ENCODE measurements around the gene ANO10. TPM values are rescaled to one million over a fixed set of nuclear protein-coding genes. Genes with fewer than 3 reads are reported as not detected.
"Not testable (repeated sequence)": the region's sequence is repeated elsewhere in the genome, so short reads cannot be mapped to it uniquely, and the experiment has no call there.

Gene ANO10
- total RNA-seq, 1 donor from 2014 or later = 46.6 TPM

DNA sequence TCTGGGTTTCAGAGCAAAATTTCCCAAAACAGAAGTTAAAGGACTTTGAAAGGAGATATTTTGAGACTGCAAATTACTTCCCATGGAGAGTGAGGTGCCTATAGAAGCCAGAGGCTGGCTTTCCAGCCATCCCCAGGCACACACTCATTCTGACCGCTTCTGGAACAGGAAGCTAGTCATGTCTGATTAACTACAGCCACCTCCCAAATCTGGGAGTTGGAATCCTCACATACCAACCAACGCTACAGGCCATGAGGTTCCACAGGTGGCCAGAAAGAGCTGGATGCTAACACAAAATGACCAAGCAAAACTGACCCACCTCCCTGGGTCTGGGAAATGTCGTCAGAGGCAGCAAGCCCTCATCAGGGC lies 248.3 kb downstream of the ANO10 start:
- DNase-seq (ENCODE audit: low spot score) = no peak

DNA sequence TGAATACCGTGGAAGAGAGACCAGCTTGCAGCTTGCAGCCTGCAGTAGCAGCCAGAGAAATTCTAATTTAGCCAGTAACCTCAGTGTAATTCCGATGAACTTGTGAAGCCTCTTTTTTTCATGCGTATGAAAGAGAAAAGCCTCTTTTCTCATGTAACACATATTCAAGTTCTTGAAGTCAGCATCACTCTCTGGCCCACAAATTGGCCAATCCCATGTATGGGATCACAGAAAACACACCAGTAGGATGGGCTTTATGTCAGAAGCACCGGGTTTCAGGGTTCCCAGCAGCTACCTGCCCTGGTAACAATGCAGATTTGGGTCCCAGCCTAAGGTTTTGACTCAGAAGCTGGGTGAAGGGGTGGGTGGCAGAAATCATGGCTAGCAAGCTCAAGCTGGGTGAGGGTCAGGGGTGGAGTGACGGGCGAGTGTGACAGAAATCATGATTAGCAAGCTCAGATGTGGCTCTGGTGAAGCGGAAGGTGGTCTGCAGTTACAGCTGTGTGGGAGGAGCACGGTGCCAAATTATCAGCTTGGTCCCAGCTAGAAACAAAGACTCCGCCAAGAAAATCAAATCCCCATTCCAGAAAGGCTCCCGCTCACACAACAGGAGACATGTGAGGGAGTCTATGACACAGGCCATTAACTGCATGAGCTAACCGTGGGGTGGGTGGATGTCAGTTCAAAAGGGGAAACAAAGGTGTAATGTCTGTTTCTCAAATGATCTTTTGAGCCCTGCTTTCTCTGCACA lies 248.8 kb downstream of the ANO10 start:
- DNase-seq (ENCODE audit: low spot score) = no peak

DNA sequence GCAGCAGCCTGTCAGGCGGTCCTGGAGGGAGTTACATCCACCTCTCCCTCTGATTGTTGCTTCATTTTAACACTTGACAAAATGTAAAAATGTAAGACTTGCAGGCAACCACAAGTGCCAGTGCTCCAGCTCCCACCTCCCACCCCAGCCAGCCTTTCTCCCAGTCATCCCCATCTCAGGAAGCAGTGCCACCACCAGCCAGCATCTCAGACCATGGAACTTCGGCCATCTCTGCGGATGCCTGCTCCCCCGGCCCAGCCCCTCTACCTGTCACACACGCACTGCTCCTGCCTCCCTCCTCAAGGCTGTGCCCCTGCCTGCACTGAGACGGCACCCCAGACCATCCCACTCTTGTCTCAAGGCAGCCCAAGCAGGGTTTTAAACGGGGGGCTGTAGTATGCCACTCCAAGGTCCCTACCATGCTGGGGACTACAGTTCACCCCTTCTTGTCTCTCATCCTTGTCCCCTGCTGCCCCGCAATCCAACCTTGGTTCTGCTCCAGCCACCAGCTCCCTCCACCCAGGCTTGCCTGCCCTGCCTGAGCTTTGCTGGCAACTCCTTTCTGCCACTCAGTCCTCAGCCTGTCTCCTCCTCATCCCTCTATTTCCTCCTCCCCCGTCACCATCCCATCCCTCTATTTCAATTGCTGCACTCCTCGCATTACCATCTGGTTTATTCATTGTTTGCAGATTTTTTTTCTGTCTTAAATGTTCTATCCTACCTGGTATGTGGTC lies 249.6 kb downstream of the ANO10 start:
- no peak for DNase-seq (ENCODE audit: low spot score)

DNA sequence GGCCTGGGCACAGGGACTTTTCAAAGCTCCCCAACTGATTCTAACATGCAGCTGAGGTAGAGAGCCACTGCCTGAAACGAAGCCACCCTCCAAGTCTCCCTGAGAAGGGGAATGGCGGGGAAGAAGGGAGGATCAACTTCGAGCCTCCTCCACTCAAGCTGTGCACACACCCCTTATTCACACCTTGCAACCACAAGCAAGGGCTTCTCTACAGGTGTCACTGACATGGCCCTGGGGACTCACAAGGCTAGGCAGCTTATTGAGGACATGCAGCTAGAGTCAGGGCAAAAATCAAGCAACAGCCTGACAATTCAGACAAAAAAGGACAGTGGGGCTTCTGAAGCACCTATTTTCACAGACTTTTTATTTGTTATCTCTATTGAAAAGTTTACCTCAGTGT lies 250.3 kb downstream of the ANO10 start:
- no peak for DNase-seq (ENCODE audit: low spot score)

DNA sequence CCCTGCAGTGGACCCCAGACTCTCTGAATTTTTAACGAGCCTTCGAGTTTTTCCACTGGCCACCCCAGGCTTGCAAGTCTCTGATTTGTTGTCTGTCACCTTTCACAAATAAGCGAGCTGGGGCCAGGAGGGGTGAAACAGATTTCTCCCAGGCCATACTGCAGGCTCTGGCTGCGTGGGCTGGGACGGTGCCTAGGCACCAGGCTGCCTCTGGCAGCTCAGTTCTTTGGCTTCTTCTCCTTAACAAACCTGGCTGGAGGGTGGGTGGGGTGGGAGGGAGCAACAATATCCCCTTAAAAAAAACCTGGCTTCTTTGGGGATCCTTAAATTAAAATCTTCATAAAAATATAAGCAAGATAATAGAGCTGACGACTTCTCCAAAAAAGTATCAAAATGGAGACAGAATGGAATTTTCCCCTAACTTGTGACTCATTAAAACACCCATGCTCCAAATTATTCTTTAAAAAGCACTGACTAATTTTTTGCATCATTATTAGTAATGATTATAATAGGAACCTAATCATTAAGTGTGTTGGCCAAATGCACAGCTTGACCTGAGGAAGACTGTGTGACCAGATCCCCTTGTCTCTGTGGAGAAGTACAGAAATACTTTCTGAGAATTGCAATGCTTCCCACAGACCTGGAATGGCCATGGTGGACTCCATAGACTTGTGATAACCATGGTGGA lies 251.4 kb downstream of the ANO10 start:
- no peak for DNase-seq (ENCODE audit: low spot score)

DNA sequence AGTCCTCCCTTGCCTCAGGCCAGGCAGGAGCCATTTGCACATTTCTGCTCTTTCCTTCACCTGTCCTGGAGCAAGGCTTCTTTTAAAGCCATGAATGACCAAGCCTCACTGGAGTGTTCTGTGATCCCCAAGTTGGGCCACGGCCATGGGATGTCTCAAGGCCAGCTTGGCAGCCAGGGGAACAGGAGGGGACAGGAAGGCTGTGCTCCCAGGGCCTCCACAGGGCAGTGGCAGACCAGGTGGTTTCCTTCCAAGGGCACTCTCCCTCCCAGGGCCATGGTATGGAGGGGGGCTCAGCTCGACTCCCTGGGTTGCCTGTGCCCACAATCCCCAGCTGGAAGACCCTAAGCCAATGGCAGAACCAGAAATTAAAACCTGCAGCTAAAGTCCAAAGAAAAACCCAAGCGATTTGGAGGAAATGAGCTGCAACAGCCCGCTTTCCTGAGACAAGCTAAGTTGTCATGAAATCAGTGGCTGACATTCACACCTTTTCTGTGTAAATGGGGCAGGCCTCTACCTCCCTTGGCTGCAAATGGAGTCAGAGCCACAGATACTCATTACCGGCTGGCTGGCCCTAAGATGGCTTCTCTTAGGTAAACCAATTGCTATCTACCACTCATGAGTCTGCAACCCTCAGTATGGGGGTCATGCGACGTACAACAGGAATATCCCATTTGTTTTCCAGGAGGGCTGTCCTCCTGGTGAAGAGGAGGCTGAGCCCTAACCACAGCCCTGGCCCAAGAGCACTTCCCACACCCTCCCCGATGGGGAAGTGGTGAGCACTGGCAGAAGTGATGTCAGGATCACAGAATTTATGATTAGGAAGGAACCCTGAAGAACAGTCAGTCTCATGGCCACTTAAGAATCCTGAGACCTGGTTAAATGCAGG lies 252.2 kb downstream of the ANO10 start:
- no peak for DNase-seq (ENCODE audit: low spot score)

DNA sequence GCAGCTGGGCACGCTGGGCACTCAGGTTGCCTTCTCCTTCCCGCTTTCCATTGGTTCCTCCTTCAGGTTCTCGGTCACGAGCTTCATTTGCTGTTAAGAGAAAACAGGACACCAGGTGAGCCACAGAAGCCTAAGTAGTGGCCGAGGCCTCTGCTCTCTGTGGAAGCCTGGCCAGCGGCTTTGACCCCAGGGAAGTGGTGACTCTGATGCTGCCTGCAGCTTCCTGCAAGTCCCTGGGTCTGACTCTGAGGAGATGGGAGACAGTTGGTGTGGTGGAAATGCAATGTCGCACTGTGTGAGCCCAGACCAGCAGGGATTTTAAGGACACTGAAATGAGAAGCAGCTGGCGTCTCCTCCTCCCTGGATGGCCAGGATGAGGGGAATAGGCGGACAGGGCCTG lies 254.9 kb downstream of the ANO10 start:
- DNase-seq (ENCODE audit: low spot score) = no peak

DNA sequence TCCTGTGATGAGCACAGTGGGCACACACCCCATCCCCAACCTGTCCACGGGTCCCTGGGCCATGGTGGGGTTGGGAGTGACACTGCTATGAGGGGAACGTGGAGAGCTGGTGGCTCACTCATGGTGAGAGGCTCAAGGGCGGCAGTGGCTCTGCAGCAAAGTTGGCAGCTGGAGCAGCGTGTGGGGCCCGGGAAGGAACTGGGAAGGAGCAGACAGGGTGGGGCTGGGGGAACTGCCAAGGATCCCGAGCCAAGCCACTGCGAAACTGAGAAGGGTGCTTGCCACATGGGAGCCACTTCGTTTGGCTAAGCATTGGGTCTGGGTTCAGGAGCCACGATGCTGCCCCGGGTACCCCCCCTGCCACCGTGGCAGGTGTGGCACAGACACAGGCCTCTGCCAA lies 255.3 kb downstream of the ANO10 start:
- DNase-seq (ENCODE audit: low spot score) = no peak

DNA sequence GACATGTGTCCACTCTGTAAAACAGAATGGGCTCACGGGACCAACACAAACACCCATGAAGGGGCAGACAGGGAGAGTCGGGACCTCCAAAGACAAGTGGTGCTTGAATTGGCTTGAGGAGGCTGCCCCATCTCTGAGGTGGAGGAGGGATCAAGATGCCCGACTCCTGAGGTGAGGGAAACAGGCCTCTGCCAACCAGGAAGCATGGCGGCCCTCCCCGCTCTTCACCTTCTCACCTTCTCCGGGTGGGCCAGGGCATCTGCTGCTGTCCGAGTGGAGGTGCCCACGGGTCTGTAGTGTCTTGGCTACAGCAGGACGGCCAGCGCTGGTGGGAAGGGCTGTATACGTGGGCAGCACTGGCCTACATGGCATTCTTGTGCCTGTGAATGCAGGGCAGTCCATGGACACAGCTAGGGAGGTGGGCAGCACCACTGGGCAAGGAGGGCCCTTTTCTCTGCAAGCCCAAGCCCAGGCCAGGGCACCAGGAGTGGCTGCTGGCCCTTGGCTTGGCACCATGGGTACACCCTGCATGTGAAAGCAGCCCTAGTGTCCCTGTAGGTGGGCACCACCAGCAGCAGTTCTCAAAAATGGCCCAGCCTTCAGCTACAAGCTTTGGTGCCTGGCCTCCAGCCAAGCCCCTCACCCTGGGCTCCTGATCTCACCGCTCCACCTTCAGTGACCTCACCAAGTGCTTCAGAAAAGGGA lies 256.1 kb downstream of the ANO10 start:
- no peak for DNase-seq (ENCODE audit: low spot score)

DNA sequence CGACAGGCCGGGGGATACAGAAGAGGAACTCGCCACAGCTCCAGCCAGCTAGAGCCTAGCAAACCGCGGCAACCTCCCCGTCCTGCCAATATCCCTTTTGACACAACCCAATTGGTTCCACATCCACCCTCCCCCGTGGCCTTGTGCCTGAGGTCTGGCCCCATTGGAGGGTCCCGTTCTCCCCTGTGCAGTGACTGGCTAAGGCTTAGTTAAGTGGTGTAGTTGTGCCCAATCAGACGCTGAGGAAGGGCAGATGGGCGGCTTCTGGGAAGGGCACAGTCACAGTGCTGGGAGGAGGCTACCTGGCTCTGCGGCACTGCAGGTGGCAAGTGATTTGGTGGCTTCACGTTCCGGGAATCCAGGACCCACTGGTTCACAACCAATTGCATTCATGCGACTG lies 256.9 kb downstream of the ANO10 start:
- DNase-seq (ENCODE audit: low spot score) = no peak

DNA sequence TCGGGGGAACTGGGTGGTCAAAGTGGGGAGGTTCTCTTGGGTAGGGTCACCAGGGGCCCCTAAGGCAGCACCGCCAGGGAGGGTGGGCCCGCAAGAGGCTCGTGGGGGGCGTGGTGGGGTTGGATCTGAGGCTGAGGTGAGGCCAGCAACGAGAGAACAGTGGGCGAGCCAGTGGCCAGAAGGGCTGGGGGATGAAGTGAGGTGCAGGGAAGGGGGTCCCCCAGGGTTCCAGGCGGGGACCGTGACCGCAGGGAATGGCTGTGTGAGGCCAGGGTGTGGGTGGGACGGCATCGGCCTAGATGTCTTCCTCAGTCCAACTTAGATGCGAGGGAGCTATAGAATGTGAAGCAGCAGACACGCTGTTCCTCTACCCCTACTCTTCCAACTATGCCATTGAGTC lies 257.3 kb downstream of the ANO10 start:
- no peak for DNase-seq (ENCODE audit: low spot score)

DNA sequence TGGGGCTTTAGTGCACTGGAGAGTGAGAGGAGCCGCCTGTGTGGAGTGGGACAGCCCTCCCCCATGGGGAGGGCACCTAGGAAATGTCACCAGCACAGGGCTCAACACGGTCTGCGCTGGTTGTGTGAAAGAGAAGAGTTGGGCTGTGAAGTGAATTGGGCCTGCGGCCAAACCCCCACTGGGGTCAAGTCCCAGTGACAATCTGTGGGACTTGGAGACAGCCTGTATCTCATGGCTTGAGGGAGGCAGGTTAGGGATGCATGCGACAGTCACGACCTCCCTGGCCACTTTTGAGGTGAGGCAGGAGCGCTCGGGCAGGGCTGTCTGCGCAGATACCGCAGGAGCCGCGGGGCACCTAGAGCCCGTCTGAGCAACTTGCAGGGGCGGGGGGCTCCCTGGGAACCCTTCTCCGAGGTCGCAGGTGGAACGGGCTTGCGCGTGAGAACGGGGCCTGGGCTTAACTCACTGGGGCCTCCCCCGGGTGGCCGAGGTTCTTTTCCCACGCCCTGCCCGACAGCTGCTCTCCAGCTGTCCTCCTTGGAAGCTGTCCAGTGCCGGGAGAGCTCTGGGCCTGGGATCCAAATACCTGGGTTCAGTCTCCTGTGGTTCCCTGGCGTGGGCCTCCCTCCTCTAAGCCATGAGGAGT lies 258.1 kb downstream of the ANO10 start:
- DNase-seq (ENCODE audit: low spot score) = no peak

DNA sequence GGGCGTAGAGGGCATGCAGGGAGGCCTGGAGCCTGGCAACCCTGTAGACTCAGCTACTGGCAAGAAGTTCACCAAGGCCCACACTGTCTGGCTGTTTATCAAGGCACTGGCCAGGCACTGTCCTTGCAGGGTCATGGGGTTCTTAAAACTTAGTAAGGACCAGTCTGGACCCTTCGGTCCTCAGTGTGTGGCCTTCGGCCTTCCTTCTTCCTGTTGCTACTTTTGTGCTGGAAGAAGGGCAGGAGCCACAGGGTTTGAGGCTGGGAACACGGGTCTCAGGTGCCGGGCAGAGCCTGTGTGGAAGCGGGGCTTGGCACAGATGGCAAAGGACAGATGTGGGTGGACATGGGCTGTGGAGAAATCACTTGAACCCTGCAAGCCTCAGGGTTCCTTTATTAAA lies 258.9 kb downstream of the ANO10 start:
- no peak for DNase-seq (ENCODE audit: low spot score)

DNA sequence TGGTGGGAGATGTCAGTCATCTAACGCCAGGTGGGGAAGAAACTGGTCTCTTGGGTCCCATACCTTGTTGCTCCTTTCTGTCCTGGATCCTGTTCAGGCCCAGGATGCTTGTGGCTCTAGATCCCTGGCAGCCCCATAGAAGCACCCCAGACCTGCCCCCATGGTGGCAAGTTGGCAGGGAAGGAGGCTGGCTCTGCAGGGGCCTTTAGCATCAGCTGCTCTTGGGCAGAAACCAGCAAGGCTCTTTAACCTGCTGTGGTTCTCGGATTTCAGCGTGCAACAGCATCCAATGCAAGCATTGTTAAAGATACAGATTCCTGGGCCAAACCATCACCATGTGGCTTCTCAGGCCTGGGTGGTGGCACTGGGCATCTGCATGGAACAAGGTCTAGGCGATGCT lies 259.6 kb downstream of the ANO10 start:
- DNase-seq (ENCODE audit: low spot score) = no peak

DNA sequence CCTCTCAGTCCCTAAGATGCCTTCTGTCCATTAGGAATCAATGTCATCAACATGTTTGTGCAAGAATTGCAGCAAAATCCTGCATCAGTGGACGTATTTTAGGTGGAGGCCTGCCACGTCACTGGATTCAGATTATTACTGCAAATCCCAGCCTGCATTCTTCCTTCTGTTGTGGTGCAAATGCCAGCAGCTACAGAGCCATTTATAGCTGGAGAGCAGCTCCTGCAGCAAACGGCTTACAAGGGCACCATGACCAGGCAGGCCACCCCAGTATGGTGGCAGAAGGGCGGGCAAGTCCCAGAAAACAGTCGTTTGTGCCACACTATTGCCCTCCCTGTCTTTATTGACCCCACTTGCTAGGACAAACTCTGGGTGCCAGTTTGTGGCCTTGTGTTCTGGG lies 260.7 kb downstream of the ANO10 start:
- no peak for DNase-seq (ENCODE audit: low spot score)

DNA sequence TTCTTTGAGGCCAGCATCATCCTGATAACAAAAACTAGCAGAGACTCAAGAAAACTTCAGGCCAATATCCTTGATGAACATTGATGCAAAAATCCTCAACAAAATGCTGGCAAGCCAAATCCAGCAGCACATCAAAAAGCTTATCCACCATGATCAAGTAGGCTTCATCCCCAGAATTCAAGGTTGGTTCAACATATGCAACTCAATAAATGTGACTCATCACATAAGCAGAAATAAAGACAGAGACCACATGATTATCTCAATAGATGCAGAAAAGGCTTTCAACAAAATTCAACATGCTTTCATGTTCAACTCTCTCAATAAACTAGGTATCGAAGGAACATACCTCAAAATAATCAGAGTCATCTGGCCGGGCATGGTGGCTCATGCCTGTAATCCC lies 265.8 kb downstream of the ANO10 start:
- DNase-seq (ENCODE audit: low spot score) = not testable (repeated sequence)

DNA sequence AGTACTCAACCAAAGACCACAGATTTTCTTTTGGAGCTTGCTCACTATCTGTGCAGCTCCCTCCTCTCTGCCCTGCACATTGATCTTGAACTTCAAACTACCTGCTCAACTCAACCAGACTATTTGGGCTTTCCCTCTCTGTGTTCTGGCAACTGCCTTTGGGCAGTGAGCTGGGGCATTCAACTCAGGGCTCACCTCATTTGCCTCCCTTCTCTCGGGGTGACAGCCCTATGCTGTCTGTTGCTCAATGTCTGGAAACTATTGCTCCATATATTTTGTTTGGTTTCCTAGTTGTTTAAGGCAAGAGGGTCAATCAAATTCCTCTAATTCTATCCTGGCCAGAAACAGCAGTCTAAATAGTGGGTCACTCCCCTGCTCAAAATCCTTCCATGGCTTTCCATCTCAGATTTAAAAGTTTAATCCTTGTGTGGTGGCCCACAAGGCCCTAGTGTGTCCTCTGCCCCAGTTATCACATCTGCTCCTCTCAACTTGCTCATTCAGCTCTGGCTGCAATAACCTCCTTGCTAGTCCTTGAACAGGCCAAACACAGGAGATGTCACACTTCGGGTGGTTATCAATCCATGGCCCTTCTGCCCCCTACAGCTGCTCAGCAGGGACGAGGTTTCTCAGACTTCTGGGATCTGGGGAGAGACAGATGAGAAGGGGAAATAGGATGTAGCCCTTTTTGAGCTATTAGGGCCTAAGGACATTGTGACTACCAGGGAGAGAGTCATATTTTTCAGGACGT lies 267.7 kb downstream of the ANO10 start:
- DNase-seq (ENCODE audit: low spot score) = no peak

DNA sequence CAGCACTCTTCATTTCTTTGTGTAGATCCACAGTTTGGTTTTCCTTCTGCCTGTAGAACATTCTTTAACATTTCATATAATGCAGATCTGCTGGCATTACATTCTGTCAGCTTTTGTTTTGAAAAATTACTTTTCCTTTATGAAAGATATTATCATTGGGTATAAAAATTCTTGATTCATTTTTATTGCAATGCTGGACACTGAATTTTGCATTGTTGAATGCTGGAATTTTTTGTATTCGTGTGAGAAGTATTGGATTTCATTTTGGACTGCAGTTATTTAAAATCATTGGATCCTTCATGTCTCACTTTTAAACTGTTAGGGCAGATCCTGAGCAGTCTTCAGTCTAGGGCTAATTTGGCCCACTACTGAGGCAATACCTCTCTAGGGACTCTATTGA lies 268.4 kb downstream of the ANO10 start:
- DNase-seq (ENCODE audit: low spot score) = no peak

DNA sequence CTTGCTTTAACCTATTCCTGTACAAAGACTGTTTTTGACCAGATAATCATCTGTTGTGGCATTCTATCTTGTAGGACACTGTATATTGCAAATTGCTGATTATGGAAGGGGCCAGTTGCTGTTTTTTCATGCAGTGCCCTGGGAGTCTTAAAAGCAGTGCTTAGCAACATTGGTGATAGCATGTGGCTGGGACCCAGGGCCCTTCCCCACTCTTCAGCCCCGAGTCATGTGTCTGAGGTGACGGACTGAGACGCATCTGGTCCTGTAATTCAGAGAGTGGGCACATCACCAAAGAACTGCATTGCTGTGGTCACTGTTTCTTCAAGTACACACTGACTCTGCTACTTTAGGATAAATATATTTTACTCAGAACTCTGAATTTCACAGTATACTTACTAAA lies 272.1 kb downstream of the ANO10 start:
- no peak for DNase-seq (ENCODE audit: low spot score)

All from mucosa of gallbladder (tissue), 1 donor.